Stimulated activated CD8-positive, alpha-beta memory T cell treated with anti-CD3 and anti-CD28 coated beads, Interleukin-2, amount 100 ng/mL, for 1 hour (primary cell): ENCODE results near the gene LRRK1.

Source experiments
- DNase-seq, 2 donors: peaks; one replicate each; pipeline ENCODE4 v3.0.0-alpha.2; 2020; ENCODE audit warnings: low read depth in 2 of 2

Gene LRRK1

DNA sequence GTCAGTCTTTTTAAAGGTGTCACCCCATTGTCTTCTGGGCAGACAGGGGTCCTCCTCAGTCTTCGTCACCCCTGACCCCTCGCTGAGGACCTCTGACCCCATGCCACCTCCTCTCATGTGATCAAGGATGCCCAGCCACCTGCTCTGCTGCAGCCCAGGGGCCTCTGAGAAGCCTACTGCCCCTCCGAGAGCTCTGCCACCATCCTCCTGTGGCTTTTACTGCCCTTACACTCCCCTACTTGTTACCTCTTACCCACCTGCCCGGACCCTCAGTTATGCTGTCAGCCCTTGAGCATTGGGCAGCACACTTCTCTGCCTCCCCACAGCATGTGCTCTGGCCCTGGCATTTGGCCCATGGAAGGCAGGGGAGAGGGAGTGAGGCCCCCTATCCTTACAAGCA, 123.2 kb downstream of the LRRK1 start:
- DNase-seq: no peak

DNA sequence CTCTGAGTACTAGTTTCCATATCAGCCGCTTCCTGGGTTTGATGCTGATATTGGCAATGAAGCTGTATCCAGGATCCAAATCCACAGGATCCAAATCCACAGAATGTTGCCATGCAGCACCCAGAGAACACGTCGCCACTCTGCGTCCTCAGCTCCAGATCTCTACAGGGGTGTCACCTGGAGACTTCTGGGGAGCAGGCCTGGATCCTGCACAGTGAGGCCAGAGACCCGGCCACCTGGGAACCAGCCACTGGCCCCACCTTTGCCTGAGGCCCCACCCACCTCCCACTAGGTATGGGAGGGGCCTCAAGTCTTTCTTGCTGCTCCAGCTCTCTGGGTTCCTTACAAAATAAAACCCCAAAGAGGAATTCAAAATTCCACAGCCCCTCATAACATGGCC, 123.9 kb downstream of the LRRK1 start:
- DNase-seq: no peak

DNA sequence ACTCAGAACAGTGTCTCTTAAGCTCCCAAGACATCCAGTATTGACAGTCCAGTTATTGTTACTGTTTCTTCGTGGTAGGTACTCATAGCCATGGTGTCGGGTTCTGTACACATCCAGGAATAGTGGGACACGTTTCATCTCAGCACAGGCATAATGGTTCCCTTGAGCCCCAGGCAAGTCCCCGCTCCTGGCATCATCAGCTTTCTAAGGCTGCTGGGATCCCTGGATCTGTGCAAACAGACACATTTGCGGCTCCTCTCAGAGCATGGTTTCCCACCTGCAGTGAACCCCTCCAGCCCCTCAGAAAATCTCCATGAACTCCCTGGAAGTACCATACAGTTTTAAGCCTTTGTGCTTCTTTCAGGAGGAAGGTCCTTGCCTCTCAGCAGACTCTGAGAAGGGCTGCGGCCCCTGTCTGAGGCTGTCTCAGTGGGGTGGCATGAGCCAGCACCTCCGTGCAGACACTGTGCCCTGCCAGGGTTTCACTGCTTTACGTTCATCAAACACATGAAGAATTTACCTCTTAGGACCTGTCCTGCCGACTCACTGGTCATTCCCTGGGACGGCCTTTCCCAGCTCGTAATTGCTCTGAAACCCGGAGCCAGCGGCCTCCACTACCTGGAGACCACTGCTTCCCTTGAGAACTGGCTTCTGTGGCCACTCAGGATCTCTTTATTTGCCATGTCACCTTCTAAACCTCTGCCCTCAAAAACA, 124.9 kb downstream of the LRRK1 start:
- no peak for DNase-seq

DNA sequence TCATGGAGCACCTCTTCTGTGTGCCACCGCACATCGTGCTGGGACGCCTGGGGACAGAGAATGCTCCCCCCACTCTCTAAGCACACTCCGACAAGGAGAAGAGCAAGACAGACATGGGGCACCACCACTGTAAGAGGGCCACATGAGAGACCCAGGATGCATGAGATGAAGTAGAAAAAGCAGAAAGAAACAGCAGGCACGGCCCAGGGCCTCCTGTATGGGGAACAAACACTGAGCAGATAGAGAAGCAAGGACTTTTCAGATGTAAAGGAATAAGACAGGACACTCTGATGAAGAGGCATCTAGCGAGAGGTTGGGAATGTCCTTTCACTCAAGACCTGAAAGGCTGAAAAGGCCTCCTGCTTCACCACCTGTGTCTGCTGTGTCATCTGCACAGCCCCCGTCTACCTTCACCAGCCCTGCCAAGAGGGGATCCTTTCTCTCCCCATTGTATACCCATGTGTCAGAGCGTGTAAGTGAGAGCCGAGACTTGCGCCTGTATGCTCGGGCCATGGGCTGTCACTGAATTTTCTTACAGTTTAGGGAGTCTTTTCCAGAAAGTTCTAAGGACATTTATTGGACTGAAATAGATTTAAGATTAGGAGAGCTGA, 125.6 kb downstream of the LRRK1 start:
- no peak for DNase-seq

DNA sequence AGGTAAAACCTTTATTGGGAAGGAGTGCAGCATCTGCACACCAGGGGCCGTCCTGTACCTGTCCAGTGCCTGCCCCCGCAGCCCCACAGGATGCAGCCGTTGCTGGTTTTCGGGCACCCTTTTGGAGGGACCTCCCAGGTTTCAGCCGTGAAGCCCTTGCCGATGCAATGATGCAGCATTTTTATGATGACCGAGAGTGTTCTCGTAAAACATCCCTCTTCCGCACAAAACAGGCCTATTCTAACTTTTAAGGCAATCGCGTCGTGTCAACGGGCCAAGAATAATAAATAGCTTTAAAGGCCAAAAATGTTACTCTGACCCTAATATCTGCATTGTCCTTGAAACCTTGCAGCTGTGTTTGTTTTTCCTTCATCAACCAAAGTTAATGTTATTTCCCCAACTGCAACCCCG, 126.1 kb downstream of the LRRK1 start:
- no peak for DNase-seq

DNA sequence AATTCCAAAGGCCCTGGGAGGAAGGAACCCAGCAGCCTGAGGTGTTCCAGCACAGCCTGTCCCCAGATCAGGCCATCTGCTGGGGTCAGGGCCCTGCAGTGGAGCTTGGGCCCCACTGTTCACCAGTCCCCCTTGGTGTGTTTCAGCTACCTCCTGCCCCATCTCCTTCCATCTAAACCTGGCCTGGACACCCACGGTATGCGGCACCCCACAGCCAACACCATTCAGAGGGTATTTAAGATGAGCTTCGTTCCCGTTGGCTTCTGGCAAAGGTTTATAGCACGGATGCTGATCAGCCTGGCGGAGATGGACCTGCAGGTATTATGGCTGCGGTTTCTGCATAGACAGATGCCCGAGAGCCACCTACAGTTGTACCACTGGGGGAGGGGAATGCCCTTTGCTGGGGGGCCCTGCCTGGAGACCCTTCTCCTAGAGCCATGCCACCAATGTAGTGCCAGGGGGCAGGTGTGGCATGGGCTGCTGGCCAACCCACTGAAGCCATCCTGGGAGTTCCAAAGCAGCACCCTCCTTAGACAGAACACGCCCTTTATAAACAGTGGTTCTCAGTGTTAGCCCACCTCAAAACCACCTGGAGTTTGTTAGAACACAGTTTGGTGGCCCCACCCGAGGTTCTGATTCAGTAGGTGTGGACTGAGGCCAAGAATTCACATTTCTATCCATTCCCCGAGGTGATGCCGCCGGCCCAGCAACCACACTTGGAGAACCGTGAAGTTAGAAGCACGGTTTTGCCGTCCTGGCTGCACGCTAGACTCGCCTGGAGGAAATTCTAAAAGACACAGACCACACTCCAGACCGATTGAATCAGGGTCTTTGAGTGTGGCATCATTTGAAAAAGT, 126.9 kb downstream of the LRRK1 start:
- no peak for DNase-seq

DNA sequence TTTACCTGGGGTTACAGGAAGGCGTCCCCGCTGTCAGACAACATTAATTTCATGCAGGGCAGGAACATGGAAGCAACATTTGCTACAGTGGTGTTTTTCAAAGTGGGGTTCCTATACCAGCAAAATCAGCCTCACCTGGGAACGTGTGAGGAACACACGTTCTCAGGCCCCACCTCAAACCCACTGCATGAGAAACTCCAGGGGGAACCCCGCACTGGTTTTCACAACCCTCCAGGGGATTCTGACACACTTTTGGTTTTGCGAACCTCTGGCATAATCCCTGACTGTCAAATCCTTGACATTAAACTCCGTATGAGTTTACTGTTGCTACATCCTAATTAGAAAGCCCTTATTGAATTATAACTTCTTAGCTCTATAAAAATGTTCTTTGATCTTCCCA, 127.7 kb downstream of the LRRK1 start:
- no peak for DNase-seq

DNA sequence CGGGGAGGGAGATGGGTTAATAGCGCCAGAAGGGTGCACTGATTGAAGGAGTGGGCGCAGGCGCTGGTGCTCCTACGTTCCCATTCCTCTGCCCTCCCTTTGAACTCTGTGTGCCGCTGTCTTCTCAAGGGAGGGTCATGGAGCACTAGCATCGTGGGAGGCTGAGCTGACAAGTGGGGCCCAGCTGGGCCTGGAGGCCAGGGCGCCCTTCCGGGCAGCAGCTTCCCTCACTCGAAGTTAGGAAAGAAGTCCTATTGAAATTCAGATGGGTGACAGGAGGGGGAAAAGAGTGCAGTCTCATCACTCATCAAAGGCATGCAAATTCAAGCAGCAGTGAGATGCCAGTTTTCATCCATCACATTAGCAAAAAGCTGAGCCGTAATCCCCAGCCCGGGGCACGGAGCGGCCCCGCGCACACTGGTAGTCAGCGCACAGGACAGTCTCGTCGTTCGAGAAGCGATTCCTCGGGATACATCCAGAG, 128.2 kb downstream of the LRRK1 start:
- DNase-seq: no peak

DNA sequence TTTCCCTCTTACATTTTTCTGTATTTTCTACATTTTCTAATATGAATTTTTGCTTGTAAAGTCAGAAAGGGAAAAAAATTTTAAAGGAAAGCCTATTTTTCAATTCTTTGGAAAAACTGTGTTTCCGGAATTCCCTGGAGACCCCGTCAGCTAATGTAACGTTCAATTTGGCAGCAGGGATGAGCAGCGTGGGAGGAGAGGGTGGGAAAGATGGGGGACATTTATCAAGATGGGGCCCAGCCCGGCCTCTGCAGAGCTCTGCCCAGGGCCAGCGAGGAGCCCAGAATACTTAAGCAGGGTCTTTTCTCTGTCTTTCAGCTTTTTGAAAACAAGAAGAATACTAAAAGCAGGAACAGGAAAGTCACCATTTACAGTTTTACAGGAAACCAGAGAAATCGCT, 129.0 kb downstream of the LRRK1 start:
- DNase-seq: no peak

DNA sequence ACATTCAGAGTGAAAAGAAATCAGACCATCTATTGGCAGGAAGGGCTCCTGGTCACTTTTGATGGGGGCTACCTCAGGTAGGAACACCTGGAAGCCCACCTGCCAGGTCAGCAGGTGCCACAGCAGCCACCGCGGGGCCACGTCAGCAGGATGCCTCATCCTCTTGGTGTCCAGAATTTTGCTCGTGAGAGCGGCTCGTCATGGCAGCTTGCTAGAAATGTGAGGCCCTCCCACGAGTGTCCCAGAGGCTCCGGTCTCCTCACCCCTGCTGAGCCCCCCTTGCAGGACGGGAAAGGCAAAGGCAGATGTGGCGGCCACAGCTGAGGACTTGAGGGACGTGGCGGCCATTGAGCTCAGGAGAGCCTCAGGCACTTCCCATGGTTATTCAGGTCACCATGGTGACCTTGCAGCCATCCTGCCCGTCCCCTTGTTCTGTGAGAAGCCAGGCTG, 129.4 kb downstream of the LRRK1 start:
- DNase-seq: no peak

DNA sequence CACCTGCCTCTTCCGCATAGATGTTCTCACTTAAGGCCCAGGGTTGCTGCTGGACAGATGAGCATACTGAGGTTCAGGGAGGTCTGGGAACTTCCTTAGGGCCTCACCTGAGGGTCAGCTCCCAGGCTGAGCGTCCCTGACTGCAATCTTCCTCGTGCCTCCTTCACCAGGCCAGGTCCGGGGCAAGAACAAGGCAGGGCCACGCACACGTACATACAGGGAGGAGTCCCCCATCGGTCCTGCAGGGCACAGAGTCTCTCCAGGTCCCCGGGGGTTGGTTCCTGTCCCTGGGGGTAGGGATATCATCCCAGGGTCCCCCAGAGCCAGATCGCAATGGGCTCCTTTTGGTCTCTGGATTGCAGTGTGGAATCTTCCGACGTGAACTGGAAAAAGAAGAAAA, 130.1 kb downstream of the LRRK1 start:
- no peak for DNase-seq

DNA sequence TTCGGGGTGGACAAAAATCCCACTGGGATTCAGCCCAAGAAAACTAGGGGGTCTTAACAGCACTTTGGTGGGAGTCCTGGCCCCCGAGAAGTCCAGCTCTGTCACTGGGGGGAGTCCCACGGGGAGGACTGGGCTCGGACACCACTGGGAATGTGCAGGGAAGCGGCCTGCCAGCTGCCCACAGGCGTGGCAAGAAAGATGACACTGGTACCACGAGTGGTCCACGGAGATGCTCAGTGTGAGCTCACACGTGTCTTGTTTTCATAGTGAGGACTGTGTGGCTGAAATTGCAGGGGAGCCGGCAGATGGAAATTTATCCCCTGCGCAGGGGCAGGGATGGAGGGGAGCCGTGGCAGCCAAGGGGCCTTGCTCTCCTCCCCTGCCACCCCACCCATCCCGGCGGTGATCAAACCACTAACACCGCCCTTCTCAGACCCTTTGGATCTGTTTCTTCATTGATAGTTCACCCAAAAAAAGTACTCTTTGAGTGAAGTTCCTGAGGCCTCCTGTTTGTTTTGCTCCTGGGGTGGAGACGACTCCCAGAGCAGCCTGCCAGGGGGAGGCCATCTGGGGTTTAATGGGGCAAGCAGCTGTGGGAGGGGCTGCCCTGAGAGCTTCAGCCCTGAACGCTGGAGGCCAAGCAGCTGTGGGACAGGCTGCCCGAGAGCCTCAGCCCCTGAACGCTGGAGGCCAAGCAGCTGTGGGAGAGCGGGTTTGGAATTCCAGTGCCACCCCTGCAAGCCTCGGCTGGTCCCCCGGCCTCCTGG, 130.9 kb downstream of the LRRK1 start:
- DNase-seq: no peak

DNA sequence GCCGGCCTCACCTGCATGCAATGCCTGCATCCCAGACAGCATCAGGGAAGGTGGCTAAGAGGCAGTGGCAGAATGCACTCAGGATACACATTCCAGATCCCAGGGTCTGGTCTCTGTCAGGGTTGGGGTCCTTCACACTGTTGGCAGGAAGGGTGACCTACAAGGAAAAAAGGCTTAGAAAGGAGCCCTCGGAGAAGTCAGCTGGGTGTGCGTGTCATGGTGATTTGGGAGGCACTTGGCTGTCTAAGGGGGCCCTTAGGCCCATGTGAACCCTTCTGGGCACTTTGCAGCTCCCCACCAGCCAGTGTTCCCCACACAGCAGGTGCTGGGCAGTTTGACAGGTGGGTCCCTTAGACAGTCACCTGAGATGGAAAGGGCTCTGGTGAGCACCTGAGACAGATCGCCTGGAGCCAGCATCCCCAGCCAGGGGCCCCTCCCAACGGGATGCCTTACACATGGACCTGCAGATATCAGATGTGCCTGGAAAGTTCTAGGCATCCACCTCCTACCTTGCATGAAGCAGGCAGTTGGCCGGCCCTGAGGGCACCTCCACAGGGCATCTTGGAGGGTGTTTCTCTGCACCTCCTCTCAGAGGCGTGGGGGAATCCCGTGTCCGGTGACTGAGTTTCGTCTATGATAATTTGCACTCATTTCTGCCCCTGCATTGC, 131.6 kb downstream of the LRRK1 start:
- no peak for DNase-seq

DNA sequence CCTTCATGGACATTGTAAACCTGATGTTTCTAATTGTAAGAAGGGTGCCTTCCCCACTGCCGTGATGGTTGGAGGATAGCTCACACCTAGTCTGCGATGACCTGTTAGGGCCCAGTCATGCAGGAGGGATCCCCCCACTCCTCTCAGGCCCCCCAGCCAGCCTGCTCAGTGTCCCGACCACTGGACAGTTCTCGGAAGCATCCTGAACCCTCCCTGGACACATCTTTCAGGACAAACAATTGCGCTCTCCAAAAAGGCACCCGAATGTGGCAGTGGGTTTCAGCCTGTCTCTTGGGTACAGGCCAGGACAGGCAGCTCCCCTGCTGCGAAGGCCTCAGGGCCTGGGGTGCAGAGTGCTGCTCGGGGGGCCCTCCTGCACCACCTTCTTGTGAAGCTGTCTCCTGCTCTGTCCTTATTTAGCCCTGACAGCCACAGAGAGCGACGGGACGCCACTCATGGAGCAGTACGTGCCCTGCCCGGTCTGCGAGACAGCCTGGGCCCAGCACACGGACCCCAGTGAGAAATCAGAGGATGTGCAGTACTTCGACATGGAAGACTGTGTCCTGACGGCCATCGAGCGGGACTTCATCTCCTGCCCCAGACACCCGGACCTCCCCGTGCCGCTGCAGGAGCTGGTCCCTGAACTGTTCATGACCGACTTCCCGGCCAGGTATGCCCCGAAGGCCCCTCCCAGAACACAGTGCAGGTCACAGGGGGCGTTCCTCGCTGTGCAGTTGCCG, 132.3 kb downstream of the LRRK1 start:
- DNase-seq: no peak

DNA sequence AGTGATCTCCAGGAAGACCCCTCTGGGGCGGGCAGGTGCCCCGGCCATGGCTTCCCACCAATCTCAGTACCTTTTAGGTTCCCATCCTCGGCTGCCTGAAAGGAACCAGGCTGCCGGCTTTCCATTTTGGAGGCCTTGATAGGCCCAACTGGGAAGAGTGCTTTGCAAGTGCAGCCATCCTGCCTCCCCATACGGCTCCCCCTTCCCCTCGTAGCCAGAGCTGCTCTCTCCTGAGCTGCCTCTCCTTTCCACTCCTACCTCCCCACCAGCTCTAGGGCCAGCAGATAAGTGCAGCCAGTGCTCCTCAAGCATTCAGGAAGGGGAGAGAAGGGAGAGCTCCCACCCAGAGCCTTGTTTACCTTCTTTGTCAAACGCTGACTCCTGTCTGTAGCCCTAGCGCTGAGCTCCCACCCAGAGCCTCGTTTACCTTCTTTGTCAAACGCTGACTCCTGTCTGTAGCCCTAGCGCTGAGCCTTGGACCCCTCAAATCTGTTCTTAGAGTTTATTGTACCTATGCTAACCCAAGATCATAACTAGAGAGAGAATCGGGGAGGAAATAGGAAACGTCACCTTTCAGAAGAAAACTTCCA, 133.0 kb downstream of the LRRK1 start:
- no peak for DNase-seq

DNA sequence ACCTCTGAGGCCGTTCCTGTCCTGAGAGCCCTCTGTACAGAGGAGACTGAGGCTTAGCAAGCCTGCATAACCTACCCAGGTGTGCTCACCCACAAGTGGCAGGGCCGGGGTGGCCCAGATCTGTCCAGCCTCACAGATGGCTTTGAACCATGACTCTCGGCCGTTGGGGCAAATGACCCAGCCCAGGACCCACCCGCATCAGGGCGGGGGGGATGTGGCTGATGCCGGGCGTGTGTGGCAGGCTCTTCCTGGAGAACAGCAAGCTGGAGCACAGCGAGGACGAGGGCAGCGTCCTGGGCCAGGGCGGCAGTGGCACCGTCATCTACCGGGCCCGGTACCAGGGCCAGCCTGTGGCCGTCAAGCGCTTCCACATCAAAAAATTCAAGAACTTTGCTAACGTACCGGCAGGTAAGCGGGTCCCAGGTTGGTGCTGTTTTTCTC, 133.5 kb downstream of the LRRK1 start:
- no peak for DNase-seq

DNA sequence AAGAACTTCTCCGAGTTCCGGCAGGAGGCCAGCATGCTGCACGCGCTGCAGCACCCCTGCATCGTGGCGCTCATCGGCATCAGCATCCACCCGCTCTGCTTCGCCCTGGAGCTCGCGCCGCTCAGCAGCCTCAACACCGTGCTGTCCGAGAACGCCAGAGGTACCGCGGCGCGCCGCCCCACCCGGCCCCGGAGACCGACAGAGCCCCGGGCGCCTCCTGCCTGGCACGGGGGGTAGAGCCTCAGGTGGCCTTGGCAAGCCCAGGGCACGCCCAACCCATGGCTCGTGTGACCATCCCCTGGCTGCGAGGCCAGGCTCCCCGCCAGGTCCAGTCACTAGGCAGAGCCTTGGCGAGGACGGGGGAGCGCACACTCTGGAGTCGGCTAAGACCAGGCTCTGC, 134.1 kb downstream of the LRRK1 start:
- no peak for DNase-seq

DNA sequence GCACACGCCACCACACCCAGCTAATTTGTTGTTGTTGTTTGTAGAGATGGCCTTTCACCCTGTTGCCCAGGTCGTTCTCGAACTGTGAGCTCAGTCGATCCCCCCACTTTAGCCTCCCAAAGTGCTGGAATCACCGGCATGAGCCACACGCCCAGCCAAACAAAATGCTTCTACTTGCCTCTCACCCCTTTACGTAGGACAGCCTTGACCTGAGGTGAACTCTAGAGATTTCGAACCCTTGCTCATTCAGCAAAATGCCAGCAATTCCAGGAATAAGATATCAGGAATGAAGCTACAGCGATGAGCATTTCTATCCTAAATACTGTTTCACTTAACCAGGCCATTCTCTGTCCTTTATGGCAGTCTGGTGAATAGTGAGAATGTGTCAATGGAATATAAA, 135.0 kb downstream of the LRRK1 start:
- DNase-seq: no peak

DNA sequence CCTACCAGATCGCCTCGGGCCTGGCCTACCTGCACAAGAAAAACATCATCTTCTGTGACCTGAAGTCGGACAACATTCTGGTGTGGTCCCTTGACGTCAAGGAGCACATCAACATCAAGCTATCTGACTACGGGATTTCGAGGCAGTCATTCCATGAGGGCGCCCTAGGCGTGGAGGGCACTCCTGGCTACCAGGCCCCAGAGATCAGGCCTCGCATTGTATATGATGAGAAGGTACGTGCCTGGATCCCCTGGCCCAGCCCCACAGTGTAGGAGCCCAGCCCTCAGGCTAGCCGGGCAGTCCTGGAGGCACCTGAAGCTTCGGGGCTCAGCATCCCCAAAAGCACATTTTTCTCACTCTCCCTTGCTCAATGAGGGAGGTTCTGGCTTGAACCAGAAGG, 135.8 kb downstream of the LRRK1 start:
- no peak for DNase-seq

DNA sequence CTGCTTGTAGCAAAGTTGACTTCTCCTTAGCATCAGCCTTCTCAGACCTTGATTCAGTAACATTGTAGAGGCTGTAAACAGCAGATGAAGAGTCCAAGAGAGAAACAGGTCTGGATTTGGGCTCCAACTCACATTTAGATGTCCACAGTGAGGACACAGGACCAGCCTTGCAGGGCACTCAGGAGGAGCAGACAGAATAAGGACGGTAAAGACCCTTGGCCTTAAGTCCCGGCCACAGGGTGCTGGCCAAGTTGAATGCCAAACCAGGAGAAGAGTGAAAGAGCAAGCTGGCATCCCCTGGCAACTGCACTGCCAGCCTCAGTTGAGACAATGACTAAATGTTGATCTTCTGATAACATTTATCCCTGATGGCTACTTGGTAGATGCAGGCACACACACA, 136.3 kb downstream of the LRRK1 start:
- no peak for DNase-seq
